Thoracic aorta (tissue), 2 donors: ENCODE measurements around the gene ZFYVE9. TPM values are rescaled to one million over a fixed set of nuclear protein-coding genes. Genes with fewer than 3 reads are reported as not detected.

ENCODE experiments used
- ATAC-seq: fragments of 150-250 bp; one replicate; pipeline ENCODE4 v1.8.0; 2017; ENCODE audit warnings: low read depth; ENCODE audit not compliant: insufficient number of reproducible peaks, low FRiP score
- DNase-seq: peaks from one replicate; pipeline ENCODE4 v3.0.0-alpha.2; 2020; ENCODE audit warnings: low spot score
- H3K27ac ChIP-seq, 2 donors: fragments of 200-600 bp; sonication (generic); 1 replicate in 1 of 2; 2 replicates in 1 of 2; pipeline ENCODE4 v1.5.1; 2016; ENCODE audit warnings: mild to moderate bottlenecking in 2 of 2, moderate library complexity in 2 of 2
- H3K27me3 ChIP-seq: fragments of 200-600 bp; sonication (generic); replicated peaks from 2 replicates; pipeline ENCODE4 v1.6.0; 2016; ENCODE audit warnings: mild to moderate bottlenecking; ENCODE audit not compliant: insufficient read depth
- H3K36me3 ChIP-seq: fragments of 200-600 bp; sonication (generic); one replicate; pipeline ENCODE4 v1.5.1; 2016
- H3K4me1 ChIP-seq, 2 donors: fragments of 200-600 bp; sonication (generic); 1 replicate in 1 of 2; 2 replicates in 1 of 2; pipeline versions ENCODE4 v1.5.1 to v1.6.0; 2016; ENCODE audit warnings: low read depth in 2 of 2, mild to moderate bottlenecking in 1 of 2; ENCODE audit not compliant: control insufficient read depth in 1 of 2
- H3K4me3 ChIP-seq: fragments of 200-600 bp; sonication (generic); 2 replicates; pipeline ENCODE4 v1.5.1; 2016; ENCODE audit warnings: mild to moderate bottlenecking
- H3K9me3 ChIP-seq: fragments of 200-600 bp; sonication (generic); 2 replicates; pipeline ENCODE4 v1.5.1; 2016
- total RNA-seq, 2 donors: library from RNA; depleted of rRNA; stranded (reverse); fragments of >200 nt; gene quantifications; one replicate each; pipeline versions ENCODE4 v1.1.0 to v1.2.3, GENCODE V29; 2016
- TF ChIP-seq, protein P1 (sequence below): fragments of 200-600 bp; sonication (generic); IDR thresholded peaks from one replicate; pipeline ENCODE4 v1.5.1; 2019; ENCODE audit warnings: antibody characterized with exemption

Gene ZFYVE9
- total RNA-seq, 2 donors from 2014 or later, result 29.6 to 45.9 TPM

DNA sequence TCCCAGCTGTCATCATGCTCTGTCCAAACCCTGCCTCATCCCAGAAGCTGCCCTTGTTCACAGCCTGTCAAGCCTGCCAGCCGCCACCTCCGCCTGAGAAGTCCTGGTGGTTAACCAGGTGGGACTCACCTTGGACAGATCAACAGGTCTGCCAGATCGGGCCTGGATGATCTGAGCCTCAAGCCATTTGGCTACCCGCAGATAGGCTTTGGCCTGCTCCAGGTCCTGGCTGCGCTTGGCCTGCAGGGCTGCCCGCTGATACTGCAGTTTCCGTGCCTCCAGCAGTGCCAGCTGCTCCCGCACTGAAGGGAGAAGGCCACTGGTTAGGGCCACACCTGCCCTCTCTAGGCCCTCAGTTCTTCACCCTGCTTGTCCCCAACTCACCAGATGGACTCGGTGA is 215.5 kb downstream of the ZFYVE9 start:
- H3K36me3 ChIP-seq, result peaks cover 89% of the 10 kb centered on the region
- DNase-seq, result no peak
- no peaks in the 10 kb centered on the region for H3K9me3 ChIP-seq
- H3K27ac ChIP-seq, result no peak overlapping the region
- no peaks in the 10 kb centered on the region for H3K4me1 ChIP-seq
- no peak for ATAC-seq
- TF ChIP-seq, protein P1, sequence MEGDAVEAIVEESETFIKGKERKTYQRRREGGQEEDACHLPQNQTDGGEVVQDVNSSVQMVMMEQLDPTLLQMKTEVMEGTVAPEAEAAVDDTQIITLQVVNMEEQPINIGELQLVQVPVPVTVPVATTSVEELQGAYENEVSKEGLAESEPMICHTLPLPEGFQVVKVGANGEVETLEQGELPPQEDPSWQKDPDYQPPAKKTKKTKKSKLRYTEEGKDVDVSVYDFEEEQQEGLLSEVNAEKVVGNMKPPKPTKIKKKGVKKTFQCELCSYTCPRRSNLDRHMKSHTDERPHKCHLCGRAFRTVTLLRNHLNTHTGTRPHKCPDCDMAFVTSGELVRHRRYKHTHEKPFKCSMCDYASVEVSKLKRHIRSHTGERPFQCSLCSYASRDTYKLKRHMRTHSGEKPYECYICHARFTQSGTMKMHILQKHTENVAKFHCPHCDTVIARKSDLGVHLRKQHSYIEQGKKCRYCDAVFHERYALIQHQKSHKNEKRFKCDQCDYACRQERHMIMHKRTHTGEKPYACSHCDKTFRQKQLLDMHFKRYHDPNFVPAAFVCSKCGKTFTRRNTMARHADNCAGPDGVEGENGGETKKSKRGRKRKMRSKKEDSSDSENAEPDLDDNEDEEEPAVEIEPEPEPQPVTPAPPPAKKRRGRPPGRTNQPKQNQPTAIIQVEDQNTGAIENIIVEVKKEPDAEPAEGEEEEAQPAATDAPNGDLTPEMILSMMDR, result no peak
- H3K27me3 ChIP-seq, result no peaks in the 10 kb centered on the region
- no peak overlapping the region for H3K4me3 ChIP-seq

DNA sequence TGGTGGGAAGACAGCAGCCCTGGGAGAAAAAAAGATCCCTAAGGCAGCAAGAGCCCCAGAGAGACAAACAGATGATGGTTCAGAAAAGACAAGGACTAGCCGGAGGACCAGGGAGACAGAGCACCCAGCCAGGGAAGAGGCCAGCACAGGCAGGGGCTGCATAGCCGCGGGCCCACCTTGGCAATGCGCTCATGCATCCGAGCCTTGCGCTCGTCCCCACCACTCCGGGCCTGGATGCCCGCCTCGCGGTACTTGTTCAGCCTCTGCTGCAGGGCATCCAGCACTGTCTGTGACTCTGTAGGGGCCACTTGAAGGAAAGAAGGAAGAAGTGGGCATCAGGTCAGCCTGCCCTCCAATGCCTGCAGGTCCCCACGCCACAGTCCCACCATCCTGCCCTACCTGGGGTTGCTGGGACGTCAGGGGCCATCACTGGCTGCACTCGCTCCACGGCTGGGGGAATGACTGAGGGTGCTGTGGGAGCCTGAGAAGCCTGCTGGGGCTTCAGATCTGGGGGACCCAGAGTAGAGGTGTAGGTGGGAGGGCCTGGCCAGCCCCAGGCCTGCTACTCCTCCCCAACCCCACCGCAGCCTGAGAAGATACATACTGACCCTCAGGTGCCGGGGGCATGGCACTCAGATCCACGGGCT is 217.1 kb downstream of the ZFYVE9 start:
- TF ChIP-seq, protein P1, result no peak
- Histone ChIP-seq H3K9me3 (no peaks in the 10 kb centered on the region), H3K27me3 (no peaks in the 10 kb centered on the region), H3K27ac (no peak overlapping the region), H3K4me1 (no peaks in the 10 kb centered on the region), H3K4me3 (no peak overlapping the region), H3K36me3 (peaks cover 80% of the 10 kb centered on the region)
- ATAC-seq (no peak), DNase-seq (no peak)

DNA sequence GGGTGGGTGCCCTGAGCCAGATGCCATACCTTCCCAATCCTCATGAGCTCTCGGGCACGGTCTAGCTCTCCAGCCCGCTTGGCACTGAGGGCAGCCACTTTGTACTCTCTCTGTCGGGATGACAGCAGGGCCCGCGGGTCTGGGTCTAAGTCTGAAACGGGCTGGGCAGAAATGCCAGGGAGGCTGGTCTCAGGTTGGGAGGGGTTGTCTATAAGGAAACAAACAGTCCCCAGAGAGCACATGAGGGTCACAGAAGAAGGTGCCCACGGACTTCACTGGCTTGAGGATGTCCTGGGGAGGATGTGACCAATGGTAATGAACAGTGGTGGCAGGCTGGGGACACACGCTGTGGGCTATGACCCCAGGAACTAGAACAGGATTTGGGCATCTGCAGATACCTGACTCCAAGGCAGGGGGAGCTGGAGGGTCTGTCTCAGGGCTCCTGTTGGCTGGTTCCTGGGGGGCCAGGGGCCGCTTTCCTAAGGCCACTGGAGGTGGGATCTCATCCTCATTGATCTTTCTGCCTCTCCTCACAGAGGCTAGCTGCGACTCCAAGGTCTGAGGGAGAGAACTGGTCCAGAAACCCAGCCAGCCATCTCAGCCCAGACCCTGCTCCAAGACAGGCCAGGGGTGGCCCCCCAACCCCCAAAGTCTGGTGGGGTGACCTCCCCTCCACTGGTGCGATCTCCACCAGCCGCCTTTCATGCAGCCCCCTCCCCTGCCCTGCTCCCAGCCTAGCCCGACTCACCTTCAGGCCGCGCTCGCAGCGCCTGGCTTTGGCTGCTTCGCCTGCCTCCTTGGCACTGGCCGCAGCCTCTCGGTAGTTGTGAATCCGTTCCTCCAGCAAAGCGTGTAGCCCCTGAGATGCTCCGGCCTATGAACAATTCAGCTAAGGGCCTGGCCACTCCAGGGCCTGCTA is 218.0 kb downstream of the ZFYVE9 start:
- peaks cover 75% of the 10 kb centered on the region for H3K36me3 ChIP-seq
- no peak for ATAC-seq

DNA sequence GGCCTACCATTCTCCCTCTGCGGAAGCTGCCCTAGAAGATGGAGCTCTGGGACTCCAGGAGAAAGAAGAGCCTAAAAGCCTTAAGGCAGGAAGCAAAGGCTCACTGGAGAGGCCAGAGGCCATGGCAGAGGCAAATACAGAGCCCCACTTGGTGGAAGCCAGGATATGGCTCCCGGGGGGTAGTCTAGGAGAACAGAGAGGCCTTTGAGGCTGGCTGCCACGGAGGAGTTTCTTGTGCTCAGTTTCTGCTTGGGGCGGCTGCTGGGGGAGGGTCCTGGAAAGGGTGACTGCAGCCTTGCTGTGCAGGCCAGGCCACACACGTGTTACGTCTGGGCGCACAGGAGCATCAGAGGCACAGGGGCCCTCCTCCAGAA is 218.7 kb downstream of the ZFYVE9 start:
- H3K9me3 ChIP-seq, result no peaks in the 10 kb centered on the region
- H3K36me3 ChIP-seq, result peaks cover 68% of the 10 kb centered on the region
- TF ChIP-seq, protein P1, result no peak
- H3K27me3 ChIP-seq, result no peaks in the 10 kb centered on the region
- ATAC-seq (no peak), DNase-seq (no peak)
- no peak overlapping the region for H3K4me3 ChIP-seq
- no peak overlapping the region for H3K27ac ChIP-seq
- peaks cover 10 to 13% of the 10 kb centered on the region in 2 donors for H3K4me1 ChIP-seq

More for the DNA sequence above, 218.0 kb downstream of the ZFYVE9 start:
- TF ChIP-seq, protein P1, result no peak
- Histone ChIP-seq H3K27me3 (no peaks in the 10 kb centered on the region), H3K4me1 (peaks cover 7 to 8% of the 10 kb centered on the region in 2 donors), H3K4me3 (no peak overlapping the region), H3K9me3 (no peaks in the 10 kb centered on the region), H3K27ac (no peak overlapping the region)
- DNase-seq, result no peak

- Histone ChIP-seq H3K27ac (peak overlapping the region; percentile 88 to 91), H3K36me3 (peaks cover 32% of the 10 kb centered on the region), H3K4me3 (peak overlapping the region; percentile 96), H3K9me3 (no peaks in the 10 kb centered on the region), H3K4me1 (peaks cover 13 to 24% of the 10 kb centered on the region in 2 donors), H3K27me3 (no peaks in the 10 kb centered on the region)
- ATAC-seq, result no peak
- no peak for DNase-seq
- TF ChIP-seq, protein P1, result no peak
Measured at GRCh38 chr1:52364235-52364839, 222.4 kb downstream of the ZFYVE9 start.
